ENCODE data around the gene NOS3. TPM values are rescaled to one million over a fixed set of nuclear protein-coding genes. Genes with fewer than 3 reads are reported as not detected.

The NOS3 gene
- total and polyA plus RNA-seq, 9 of the 15 experiments (the other 6 are each of a cell fraction or from before 2014, with no cell fraction given) = 1.1 to 121 (median 23.6) TPM

GRCh38 chr7:151045262-151045661 is 54.4 kb downstream of the NOS3 start:
- Histone ChIP-seq H3K9ac (ENCODE audit: insufficient read depth in 1 of 2, low read depth in 2 of 2, low read length in 2 of 2) (no peak overlapping the region), H3K4me2 (ENCODE audit: insufficient read depth, low read length) (no peak overlapping the region), H3K79me2 (ENCODE audit: control insufficient read depth, insufficient read depth, low read length) (no peaks in the 10 kb centered on the region), H3K9me3 (replicated peaks; ENCODE audit: control insufficient read depth, insufficient read depth, low read depth, low read length) (no peaks in the 10 kb centered on the region), H3K27me3 (ENCODE audit: control insufficient read depth in 2 of 2, insufficient read depth in 2 of 2, low read length in 2 of 2) (no peaks in the 10 kb centered on the region), H3K27ac (ENCODE audit: extremely low read depth, low read depth, low read length) (no peak overlapping the region), H3K36me3 (ENCODE audit: control insufficient read depth, insufficient read depth, low read length) (peaks cover 21% of the 10 kb centered on the region), H3K4me3 (no peak overlapping the region), H3K4me1 (replicated peaks in 1 of 2; ENCODE audit: control insufficient read depth in 2 of 2, insufficient read depth in 2 of 2, low read length in 2 of 2) (peaks cover 7 to 56% of the 10 kb centered on the region in 2 experiments), H2AFZ (ENCODE audit: low read depth, low read length) (no peak overlapping the region), H3K9me1 (ENCODE audit: control insufficient read depth, insufficient read depth, low read length) (peaks cover 6% of the 10 kb centered on the region), H4K20me1 (replicated peaks; ENCODE audit: control insufficient read depth, insufficient read depth, low read length) (0 out of 2 replicates have a peak, but pooled peaks cover 3% of the 10 kb centered on the region)
- CTCF ChIA-PET (ENCODE audit: low intra/inter-chr PET ratio) = no interaction called here
- WGBS (ENCODE audit: insufficient coverage, low coverage, missing lambda C conversion rate) = 84% methylated on average over 11 of the region's 11 CpGs
- TF ChIP-seq RCOR1 (IDR thresholded peaks at IDR 0.05; ENCODE audit: borderline replicate concordance in 1 of 2, low read depth in 2 of 2, low read length in 2 of 2) (no peak), POLR2G (IDR thresholded peaks at IDR 0.05; ENCODE audit: low read depth, low read length) (peak; percentile 53; the same call in 1 of the 2 replicates)
- POLR2A ChIA-PET = interaction anchor here (0.6 to 0.8 kb wide), 2 partner anchors 8 to 16 kb away, joined by 3 read pairs; no protein-coding TSS in a partner anchor
- no TSS peak for BruUV-seq (replicated peaks)
- in situ Hi-C loops (cut with MboI) (no loop called here), intact Hi-C loops (cut with micrococcal nuclease) (no loop called here)
- ATAC-seq (no peak), FAIRE-seq (no peak), DNase-seq (ENCODE audit: extremely low read depth in 1 of 4, low spot score in 3 of 4) (no peak)

GRCh38 chr7:151045967-151046366 is 55.1 kb downstream of the NOS3 start:
- H3K9me1 ChIP-seq (ENCODE audit: control insufficient read depth, insufficient read depth, low read length) = peaks cover 2% of the 10 kb centered on the region
- POLR2A ChIA-PET = interaction anchor here (0.6 to 1.8 kb wide), 4 partner anchors 9 to 444 kb away, joined by 3 to 6 read pairs (median 4); no protein-coding TSS in a partner anchor

More at GRCh38 chr7:151045967-151046366, 55.1 kb downstream of the NOS3 start:
- Histone ChIP-seq H2AFZ (ENCODE audit: low read depth, low read length) (no peak overlapping the region), H3K4me3 (no peak overlapping the region), H3K27ac (ENCODE audit: extremely low read depth, low read depth, low read length) (no peak overlapping the region), H3K36me3 (ENCODE audit: control insufficient read depth, insufficient read depth, low read length) (peaks cover 21% of the 10 kb centered on the region), H3K79me2 (ENCODE audit: control insufficient read depth, insufficient read depth, low read length) (no peaks in the 10 kb centered on the region), H3K4me1 (replicated peaks in 1 of 2; ENCODE audit: control insufficient read depth in 2 of 2, insufficient read depth in 2 of 2, low read length in 2 of 2) (peaks cover under 1 to 56% of the 10 kb centered on the region in 2 experiments; a peak in 3 of 5 replicates), H3K27me3 (ENCODE audit: control insufficient read depth in 2 of 2, insufficient read depth in 2 of 2, low read length in 2 of 2) (no peaks in the 10 kb centered on the region), H3K9me3 (replicated peaks; ENCODE audit: control insufficient read depth, insufficient read depth, low read depth, low read length) (no peaks in the 10 kb centered on the region), H3K4me2 (ENCODE audit: insufficient read depth, low read length) (no peak overlapping the region), H3K9ac (ENCODE audit: insufficient read depth in 1 of 2, low read depth in 2 of 2, low read length in 2 of 2) (peak overlapping the region in 1 of 2 experiments; percentile 77; a peak in 2 of 4 replicates), H4K20me1 (replicated peaks; ENCODE audit: control insufficient read depth, insufficient read depth, low read length) (no peaks in the 10 kb centered on the region)
- TF ChIP-seq ZNF583 (CRISPR knock-in tag; IDR thresholded peaks at IDR 0.05) = no peak
- peak; percentile 34; the same call in 1 of the 2 replicates for TF ChIP-seq POLR2G (IDR thresholded peaks at IDR 0.05; ENCODE audit: low read depth, low read length)
- CTCF ChIA-PET (ENCODE audit: low intra/inter-chr PET ratio) = no interaction called here
- DNase-seq (ENCODE audit: extremely low read depth in 1 of 4, low spot score in 3 of 4) = no peak
- 77% methylated on average over 9 of the region's 9 CpGs for WGBS (ENCODE audit: insufficient coverage, low coverage, missing lambda C conversion rate)
- in situ Hi-C loops (cut with MboI) (no loop called here), intact Hi-C loops (cut with micrococcal nuclease) (no loop called here)
- no peak; the same call in 2 of the 3 replicates for ATAC-seq
- no peak for FAIRE-seq
- BruUV-seq (replicated peaks) = no TSS peak

Measured in K562 (cell line).